SJSA1 (cell line): ENCODE data around the gene FSTL4. TPM values are rescaled to one million over a fixed set of nuclear protein-coding genes. Genes with fewer than 3 reads are reported as not detected.
A peak's percentile ranks its signal among the peaks of the same experiment; 100 is the strongest.

ENCODE experiments used
- DNase-seq, 2 experiments: peaks; one replicate each; pipeline ENCODE4 v3.0.0-alpha.2; 2015 to 2020; ENCODE audit warnings: low spot score in 2 of 2, low read depth in 1 of 2
- H3K27ac ChIP-seq: fragments of 250-450 bp; sonication (Bioruptor Pico); 2 replicates; pipeline ENCODE4 v1.5.1; 2020; ENCODE audit warnings: mild to moderate bottlenecking, moderate library complexity
- H3K27me3 ChIP-seq: fragments of 250-450 bp; sonication (Bioruptor Pico); replicated peaks from 2 replicates; pipeline ENCODE4 v1.5.1; 2020; ENCODE audit warnings: mild to moderate bottlenecking, moderate library complexity
- H3K36me3 ChIP-seq: fragments of 250-450 bp; sonication (Bioruptor Pico); 2 replicates; pipeline ENCODE4 v1.5.1; 2020; ENCODE audit warnings: mild to moderate bottlenecking
- H3K4me1 ChIP-seq: fragments of 250-450 bp; sonication (Bioruptor Pico); replicated peaks from 2 replicates; pipeline ENCODE4 v1.6.1; 2021; ENCODE audit warnings: mild to moderate bottlenecking
- H3K4me3 ChIP-seq: fragments of 250-450 bp; sonication (Bioruptor Pico); 2 replicates; pipeline ENCODE4 v1.5.1; 2020; ENCODE audit warnings: mild to moderate bottlenecking
- H3K9me3 ChIP-seq: fragments of 250-450 bp; sonication (Bioruptor Pico); replicated peaks from 2 replicates; pipeline ENCODE4 v1.5.1; 2020; ENCODE audit warnings: mild to moderate bottlenecking
- total RNA-seq: library from RNA; depleted of rRNA; stranded (reverse); fragments of >200 nt; shearing (Covaris generic); gene quantifications from 2 replicates; pipeline ENCODE4 v1.2.3, GENCODE V29; 2014

FSTL4 gene
- total RNA-seq, 1 experiment from 2014 or later = 2.1 TPM

GRCh38 chr5:133510634-133511262, 101.6 kb downstream of the FSTL4 start:
- no peaks in the 10 kb centered on the region for H3K36me3 ChIP-seq
- peak in 1 of 2 experiments; percentile 39 for DNase-seq
- no peak overlapping the region for H3K4me3 ChIP-seq
- H3K27me3 ChIP-seq = peaks cover 12% of the 10 kb centered on the region; the same call in 1 of the 2 replicates
- no peak overlapping the region for H3K27ac ChIP-seq
- H3K9me3 ChIP-seq = no peaks in the 10 kb centered on the region
- H3K4me1 ChIP-seq = no peaks in the 10 kb centered on the region; the same call in 1 of the 2 replicates

DNA sequence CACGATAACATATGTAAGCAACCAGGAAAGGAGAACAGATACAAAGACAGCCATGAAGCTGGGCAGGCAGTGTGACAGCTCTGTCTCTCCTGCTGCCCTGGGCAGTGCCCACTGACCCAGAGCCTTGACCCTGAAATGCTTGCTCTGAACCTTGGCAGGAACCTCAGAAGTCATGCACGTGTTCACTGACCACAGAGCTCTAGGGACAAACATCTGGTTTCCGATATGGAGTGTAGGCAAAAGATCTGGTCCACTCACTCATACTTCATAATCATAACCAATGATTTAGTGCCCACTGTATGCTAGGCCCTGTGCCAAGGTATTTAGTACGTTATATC, 102.6 kb downstream of the FSTL4 start:
- H3K27me3 ChIP-seq = peaks cover 12% of the 10 kb centered on the region; the same call in 1 of the 2 replicates
- DNase-seq = peak in 1 of 2 experiments; percentile 22
- no peak overlapping the region for H3K27ac ChIP-seq
- H3K4me1 ChIP-seq = no peaks in the 10 kb centered on the region; the same call in 1 of the 2 replicates
- no peaks in the 10 kb centered on the region for H3K9me3 ChIP-seq
- no peaks in the 10 kb centered on the region for H3K36me3 ChIP-seq
- H3K4me3 ChIP-seq = no peak overlapping the region

DNA sequence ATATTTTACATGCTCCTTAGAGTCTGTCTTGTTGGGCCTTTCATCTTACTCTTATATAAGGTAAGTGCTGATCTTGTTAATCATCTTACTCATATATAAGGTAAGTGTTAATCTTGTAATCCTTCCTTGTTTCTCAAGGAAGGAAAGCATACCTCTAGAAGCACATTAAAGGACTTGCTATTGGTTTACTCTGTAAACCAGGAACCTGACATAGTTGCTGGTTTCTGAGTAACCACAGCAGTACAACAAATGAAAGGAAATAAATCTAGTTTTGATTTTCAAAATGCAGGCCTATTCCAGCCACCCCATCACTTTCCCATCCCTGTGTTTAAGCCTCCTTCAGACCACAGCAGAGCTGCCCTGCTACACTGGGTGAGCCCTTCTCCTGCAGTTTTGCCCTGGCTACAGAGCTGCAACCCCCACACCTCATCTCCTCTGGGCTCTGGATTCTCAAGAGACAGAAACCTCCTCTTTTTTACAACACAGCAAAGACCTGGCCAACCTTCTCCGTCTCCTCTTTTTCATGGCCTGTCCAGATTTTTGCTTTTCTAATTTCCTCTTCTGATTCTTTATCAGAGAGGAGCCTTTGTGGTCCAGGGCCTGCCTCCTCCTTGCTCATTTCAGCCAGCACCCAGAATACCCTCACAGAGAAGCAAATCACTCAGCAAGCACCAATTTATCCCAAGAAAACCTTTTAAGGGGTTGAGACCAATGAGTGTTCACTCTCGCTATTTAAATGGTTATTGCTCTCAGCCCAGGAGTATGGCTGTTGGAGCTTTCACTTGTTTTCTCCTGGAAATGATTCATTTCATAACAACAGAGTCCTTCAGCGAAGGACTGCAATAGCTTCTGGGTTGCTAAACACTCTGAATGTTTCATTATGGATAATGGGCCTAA, 103.2 kb downstream of the FSTL4 start:
- no peaks in the 10 kb centered on the region for H3K9me3 ChIP-seq
- no peak overlapping the region for H3K4me3 ChIP-seq
- no peaks in the 10 kb centered on the region for H3K36me3 ChIP-seq
- H3K27ac ChIP-seq = no peak overlapping the region
- peaks cover 12% of the 10 kb centered on the region; the same call in 1 of the 2 replicates for H3K27me3 ChIP-seq
- peak in 1 of 2 experiments; percentile 22 for DNase-seq
- H3K4me1 ChIP-seq = no peaks in the 10 kb centered on the region

GRCh38 chr5:133508331-133508730, 104.0 kb downstream of the FSTL4 start:
- no peaks in the 10 kb centered on the region for H3K36me3 ChIP-seq
- H3K27ac ChIP-seq = no peak overlapping the region
- no peak for DNase-seq
- H3K4me3 ChIP-seq = no peak overlapping the region
- H3K4me1 ChIP-seq = no peaks in the 10 kb centered on the region
- H3K27me3 ChIP-seq = peaks cover 12% of the 10 kb centered on the region; the same call in 1 of the 2 replicates
- H3K9me3 ChIP-seq = no peaks in the 10 kb centered on the region

DNA sequence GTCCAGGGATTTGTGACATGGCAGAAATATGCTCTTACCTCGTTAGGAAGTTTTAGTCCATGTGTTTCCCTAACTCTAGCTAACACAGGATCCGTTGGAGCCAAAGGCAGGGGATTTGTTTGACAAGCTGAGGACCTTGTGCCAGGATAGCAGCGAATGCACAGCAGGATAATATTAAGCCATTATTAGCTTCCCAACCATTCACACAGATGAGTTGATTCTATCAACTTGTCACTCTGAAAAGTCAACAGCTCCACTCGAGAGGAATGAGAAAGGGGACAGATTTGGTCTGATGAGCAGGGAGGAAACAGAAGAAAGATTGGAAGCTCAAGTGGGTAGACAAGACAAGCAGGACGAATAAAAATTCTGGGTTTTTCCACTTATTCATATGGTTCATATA, 106.2 kb downstream of the FSTL4 start:
- H3K27ac ChIP-seq = no peak overlapping the region
- H3K36me3 ChIP-seq = no peaks in the 10 kb centered on the region
- no peaks in the 10 kb centered on the region for H3K4me1 ChIP-seq
- peak in 1 of 2 experiments; percentile 22 for DNase-seq
- peaks cover 5% of the 10 kb centered on the region for H3K27me3 ChIP-seq
- H3K9me3 ChIP-seq = no peaks in the 10 kb centered on the region
- no peak overlapping the region for H3K4me3 ChIP-seq

- Histone ChIP-seq H3K4me1 (no peaks in the 10 kb centered on the region), H3K4me3 (no peak overlapping the region), H3K36me3 (no peaks in the 10 kb centered on the region), H3K27ac (no peak overlapping the region), H3K27me3 (peaks cover 20% of the 10 kb centered on the region), H3K9me3 (no peaks in the 10 kb centered on the region)
- no peak for DNase-seq
Measured at GRCh38 chr5:133503511-133503910, 108.8 kb downstream of the FSTL4 start.

DNA sequence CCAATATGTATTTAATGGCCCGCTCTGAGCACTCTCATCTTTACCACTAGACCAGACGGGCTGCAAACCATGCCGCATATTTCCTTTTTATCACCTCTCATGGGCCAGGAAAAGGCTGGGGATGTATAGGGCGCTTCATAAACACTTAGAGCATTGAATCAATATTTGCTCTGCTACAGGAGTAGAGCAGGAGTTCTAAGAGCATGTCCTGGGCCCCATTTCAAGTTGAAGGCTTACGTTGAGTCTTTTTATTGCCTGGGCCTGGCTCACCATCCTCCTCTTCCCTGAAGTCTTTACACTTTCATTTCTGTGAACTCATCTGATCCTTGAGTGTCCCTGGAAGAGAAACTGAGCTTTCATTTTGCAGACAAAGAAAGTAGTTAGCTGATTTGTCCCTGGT, 112.4 kb downstream of the FSTL4 start:
- Histone ChIP-seq H3K27me3 (peaks cover 17% of the 10 kb centered on the region), H3K4me1 (no peaks in the 10 kb centered on the region), H3K9me3 (no peaks in the 10 kb centered on the region), H3K4me3 (no peak overlapping the region), H3K27ac (no peak overlapping the region), H3K36me3 (no peaks in the 10 kb centered on the region)
- peak in 1 of 2 experiments; percentile 13 for DNase-seq

DNA sequence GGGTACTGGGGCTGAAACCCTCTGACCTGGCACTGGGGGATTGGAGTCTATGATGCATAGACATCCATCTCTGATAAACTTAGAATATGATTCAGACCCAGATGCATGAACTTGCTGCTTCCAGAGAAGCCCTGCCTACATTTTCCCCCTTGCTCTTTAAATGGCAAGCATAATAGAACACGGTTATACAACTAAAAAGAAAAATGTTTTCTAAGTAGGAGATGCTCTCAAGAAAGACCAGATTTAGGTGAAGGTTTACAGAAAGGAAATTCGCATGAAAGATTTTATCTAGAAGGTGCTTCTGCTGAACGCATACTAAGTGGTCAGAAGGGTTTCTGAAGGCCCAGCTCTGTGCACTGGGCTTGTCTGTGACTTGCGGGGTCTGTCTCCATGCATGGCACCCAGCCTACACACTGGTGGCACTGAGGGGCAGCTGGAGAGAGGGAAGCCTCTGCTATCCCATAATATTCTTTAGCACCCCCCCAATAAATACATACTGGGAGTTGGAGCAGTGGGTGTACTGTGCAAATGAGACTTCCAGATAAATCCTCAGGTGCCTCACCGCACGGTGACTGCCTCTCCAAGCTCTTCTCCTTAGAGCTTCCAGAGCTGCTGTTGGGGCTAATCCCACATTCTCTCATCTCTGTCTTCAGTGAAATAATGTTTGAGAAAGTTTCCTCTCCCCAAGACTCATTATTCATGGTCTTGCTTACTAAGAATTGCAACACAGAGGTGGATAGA, 114.6 kb downstream of the FSTL4 start:
- Histone ChIP-seq H3K36me3 (no peaks in the 10 kb centered on the region), H3K4me3 (no peak overlapping the region), H3K9me3 (no peaks in the 10 kb centered on the region), H3K4me1 (no peaks in the 10 kb centered on the region), H3K27me3 (peaks cover 27% of the 10 kb centered on the region), H3K27ac (no peak overlapping the region)
- DNase-seq = peak in 1 of 2 experiments; percentile 28

- Histone ChIP-seq H3K9me3 (no peaks in the 10 kb centered on the region), H3K27ac (no peak overlapping the region), H3K36me3 (no peaks in the 10 kb centered on the region), H3K27me3 (peaks cover 27% of the 10 kb centered on the region), H3K4me1 (no peaks in the 10 kb centered on the region), H3K4me3 (no peak overlapping the region)
- peak in 1 of 2 experiments; percentile 42 for DNase-seq
Measured at GRCh38 chr5:133496631-133497030, 115.7 kb downstream of the FSTL4 start.

DNA sequence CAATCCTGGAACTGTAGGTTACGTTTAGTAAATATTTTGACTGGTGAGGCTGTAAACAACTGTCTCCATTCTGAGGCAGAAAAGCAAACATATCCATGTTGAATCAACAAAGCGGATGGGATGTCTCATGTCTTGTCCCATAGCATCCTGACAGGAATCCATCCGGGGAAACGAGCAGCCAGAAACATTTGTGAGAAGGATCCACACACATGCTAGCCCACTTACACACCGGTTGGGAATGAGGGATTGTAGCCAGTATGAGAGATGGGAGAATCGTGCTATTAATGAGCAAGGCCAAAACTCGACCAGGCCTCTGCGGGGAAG, 117.5 kb downstream of the FSTL4 start:
- Histone ChIP-seq H3K4me1 (no peaks in the 10 kb centered on the region), H3K4me3 (no peak overlapping the region), H3K27me3 (peaks cover 22% of the 10 kb centered on the region), H3K36me3 (no peaks in the 10 kb centered on the region), H3K9me3 (no peaks in the 10 kb centered on the region), H3K27ac (no peak overlapping the region)
- DNase-seq = no peak

DNA sequence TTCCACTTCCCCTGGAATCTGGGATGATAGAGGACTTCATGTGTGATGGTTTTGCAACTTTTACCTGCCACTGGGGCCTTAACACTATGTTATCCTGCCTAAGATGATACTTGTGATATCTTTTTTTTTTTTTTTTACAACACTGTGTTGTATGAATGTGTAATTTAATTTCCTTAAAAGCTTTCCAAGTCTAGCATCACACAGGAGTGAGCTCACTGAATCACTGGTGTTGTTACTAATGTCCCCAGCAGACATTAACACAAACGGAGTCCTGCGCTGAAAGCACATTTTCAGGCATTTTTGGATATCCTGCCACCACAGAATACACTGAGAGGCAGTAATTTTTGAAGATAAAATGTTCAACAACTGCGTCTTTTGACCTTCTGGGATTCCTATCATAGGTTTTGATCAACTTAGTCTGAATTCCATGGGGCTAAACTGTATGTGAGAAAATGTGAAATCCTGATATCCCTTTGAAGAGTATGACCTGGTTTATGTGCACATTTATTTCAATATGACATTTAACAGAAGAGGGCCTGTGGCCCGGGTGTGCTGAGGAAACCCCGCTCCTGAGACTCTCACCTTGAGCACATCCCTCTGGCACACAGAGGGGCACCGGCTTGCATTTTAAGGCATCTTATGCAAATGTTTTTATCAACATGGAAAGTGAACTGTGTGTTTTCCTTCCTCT, 118.0 kb downstream of the FSTL4 start:
- Histone ChIP-seq H3K27ac (no peak overlapping the region), H3K27me3 (peaks cover 19% of the 10 kb centered on the region), H3K4me1 (no peaks in the 10 kb centered on the region), H3K36me3 (no peaks in the 10 kb centered on the region), H3K9me3 (no peaks in the 10 kb centered on the region), H3K4me3 (no peak overlapping the region)
- peak in 1 of 2 experiments; percentile 32 for DNase-seq

- Histone ChIP-seq H3K4me1 (no peaks in the 10 kb centered on the region), H3K27ac (no peak overlapping the region), H3K36me3 (no peaks in the 10 kb centered on the region), H3K27me3 (peaks cover 26% of the 10 kb centered on the region), H3K9me3 (no peaks in the 10 kb centered on the region), H3K4me3 (no peak overlapping the region)
- DNase-seq = no peak
Measured at GRCh38 chr5:133489632-133490031, 122.7 kb downstream of the FSTL4 start.

- Histone ChIP-seq H3K4me3 (no peak overlapping the region), H3K27ac (no peak overlapping the region), H3K9me3 (no peaks in the 10 kb centered on the region), H3K27me3 (peaks cover 23% of the 10 kb centered on the region), H3K4me1 (no peaks in the 10 kb centered on the region), H3K36me3 (no peaks in the 10 kb centered on the region)
- no peak for DNase-seq
Measured at GRCh38 chr5:133487093-133487492, 125.2 kb downstream of the FSTL4 start.
